ENCODE data around the gene ATL1.

ATL1 gene

GRCh38 chr14:50559990-50560930 is at the start of gene ATL1:
Gene ATL1 (plus strand): TSS chr14:50560145. CDS start chr14:50560266, 121 bp downstream.
- peak in 1 of 2 experiments; percentile 21 for DNase-seq (ENCODE audit: low read depth in 2 of 2)

- no peak for DNase-seq (ENCODE audit: low read depth in 2 of 2)
Measured at GRCh38 chr14:50510157-50510556, 49.8 kb upstream of the ATL1 start.

GRCh38 chr14:50512463-50512862 is 47.5 kb upstream of the ATL1 start:
- no peak for DNase-seq (ENCODE audit: low read depth in 2 of 2)

GRCh38 chr14:50516091-50516490 is 43.9 kb upstream of the ATL1 start:
- DNase-seq (ENCODE audit: low read depth in 2 of 2), result no peak

GRCh38 chr14:50520947-50521815 is 38.8 kb upstream of the ATL1 start:
- DNase-seq (ENCODE audit: low read depth in 2 of 2), result peak; percentile 35 to 48

GRCh38 chr14:50521912-50522341 is 38.0 kb upstream of the ATL1 start:
- DNase-seq (ENCODE audit: low read depth in 2 of 2), result no peak

GRCh38 chr14:50523271-50524041 is 36.5 kb upstream of the ATL1 start:
- no peak for DNase-seq (ENCODE audit: low read depth in 2 of 2)

GRCh38 chr14:50524060-50524459 is 35.9 kb upstream of the ATL1 start:
- no peak for DNase-seq (ENCODE audit: low read depth in 2 of 2)

GRCh38 chr14:50524731-50525515 is 35.0 kb upstream of the ATL1 start:
- no peak for DNase-seq (ENCODE audit: low read depth in 2 of 2)

- DNase-seq (ENCODE audit: low read depth in 2 of 2), result no peak
Measured at GRCh38 chr14:50528000-50528399, 31.9 kb upstream of the ATL1 start.

GRCh38 chr14:50529288-50530179 is 30.4 kb upstream of the ATL1 start:
- DNase-seq (ENCODE audit: low read depth in 2 of 2), result no peak

GRCh38 chr14:50530358-50530757 is 29.6 kb upstream of the ATL1 start:
- DNase-seq (ENCODE audit: low read depth in 2 of 2), result no peak

GRCh38 chr14:50530794-50531365 is 29.1 kb upstream of the ATL1 start:
- no peak for DNase-seq (ENCODE audit: low read depth in 2 of 2)

GRCh38 chr14:50531595-50532501 is 28.1 kb upstream of the ATL1 start:
- no peak for DNase-seq (ENCODE audit: low read depth in 2 of 2)

GRCh38 chr14:50532502-50533240 is 27.3 kb upstream of the ATL1 start, which contains the start of gene MAP4K5:
Gene MAP4K5 (minus strand): TSS chr14:50532569. CDS start chr14:50532049, 520 bp downstream.
- DNase-seq (ENCODE audit: low read depth in 2 of 2), result peak; percentile 80 to 84

- DNase-seq (ENCODE audit: low read depth in 2 of 2), result no peak
Measured at GRCh38 chr14:50533241-50533705, 26.7 kb upstream of the ATL1 start.

GRCh38 chr14:50533806-50534205 is 26.1 kb upstream of the ATL1 start:
- no peak for DNase-seq (ENCODE audit: low read depth in 2 of 2)

Data from stimulated activated CD4-positive, alpha-beta T cell treated with anti-CD3 and anti-CD28 coated beads, Interleukin-12 subunit alpha, Interleukin-12 subunit beta, amount 100 ng/mL, for 24 hours (primary cell).